DMS79 (cell line): Measurements from ENCODE around the gene TBCC.
A peak's percentile ranks its signal among the peaks of the same experiment; 100 is the strongest.

Experiments
- DNase-seq: peaks from one replicate; lab custom pipeline; 2025; lab: John Stamatoyannopoulos, UW

The TBCC gene

DNA sequence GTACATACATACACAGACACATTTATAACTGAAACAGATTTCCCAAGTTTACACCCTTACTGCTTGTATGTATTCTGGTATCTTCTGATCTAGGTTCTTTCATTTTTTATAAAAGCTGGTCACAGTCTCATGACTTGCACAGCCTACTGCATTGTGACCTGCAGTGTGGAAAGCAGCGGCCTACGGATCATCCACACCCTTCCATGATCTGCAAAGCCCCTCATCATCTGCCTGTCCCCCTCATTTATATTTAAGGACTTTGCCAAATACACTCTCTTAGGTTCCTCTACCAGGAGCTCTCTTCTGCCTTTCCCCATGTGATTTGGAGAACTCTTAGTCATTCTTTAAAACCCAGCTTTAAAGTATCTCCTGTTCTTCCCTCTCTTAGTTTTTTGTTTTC is 23.9 kb upstream of the TBCC start:
- no peak for DNase-seq

- no peak for DNase-seq
Measured at GRCh38 chr6:42769051-42769450, 23.1 kb upstream of the TBCC start.

- no peak for DNase-seq
Measured at GRCh38 chr6:42766163-42766670, 20.3 kb upstream of the TBCC start.

GRCh38 chr6:42764911-42765648 is 19.2 kb upstream of the TBCC start:
- DNase-seq, result peak; percentile 54

DNA sequence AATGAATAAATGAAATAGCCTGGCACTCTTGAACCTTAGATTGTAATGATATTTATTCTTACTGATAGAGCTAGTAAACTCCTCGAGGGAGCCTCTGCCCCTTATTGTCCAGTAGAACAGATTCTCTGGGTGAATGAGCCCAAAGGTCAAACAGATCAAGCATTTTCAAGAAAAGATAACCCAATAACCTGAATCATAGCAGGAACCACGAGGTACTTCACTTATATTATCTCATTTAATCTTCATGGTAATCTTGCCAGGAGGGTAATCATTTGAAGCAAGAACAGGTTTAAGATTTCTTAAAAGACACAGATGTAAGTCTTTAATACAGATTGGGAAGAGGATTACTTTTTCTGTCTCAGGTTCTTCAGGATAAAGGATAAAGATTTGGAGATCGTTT is 17.0 kb upstream of the TBCC start:
- no peak for DNase-seq

GRCh38 chr6:42762426-42762859 is 16.5 kb upstream of the TBCC start:
- DNase-seq, result no peak

DNA sequence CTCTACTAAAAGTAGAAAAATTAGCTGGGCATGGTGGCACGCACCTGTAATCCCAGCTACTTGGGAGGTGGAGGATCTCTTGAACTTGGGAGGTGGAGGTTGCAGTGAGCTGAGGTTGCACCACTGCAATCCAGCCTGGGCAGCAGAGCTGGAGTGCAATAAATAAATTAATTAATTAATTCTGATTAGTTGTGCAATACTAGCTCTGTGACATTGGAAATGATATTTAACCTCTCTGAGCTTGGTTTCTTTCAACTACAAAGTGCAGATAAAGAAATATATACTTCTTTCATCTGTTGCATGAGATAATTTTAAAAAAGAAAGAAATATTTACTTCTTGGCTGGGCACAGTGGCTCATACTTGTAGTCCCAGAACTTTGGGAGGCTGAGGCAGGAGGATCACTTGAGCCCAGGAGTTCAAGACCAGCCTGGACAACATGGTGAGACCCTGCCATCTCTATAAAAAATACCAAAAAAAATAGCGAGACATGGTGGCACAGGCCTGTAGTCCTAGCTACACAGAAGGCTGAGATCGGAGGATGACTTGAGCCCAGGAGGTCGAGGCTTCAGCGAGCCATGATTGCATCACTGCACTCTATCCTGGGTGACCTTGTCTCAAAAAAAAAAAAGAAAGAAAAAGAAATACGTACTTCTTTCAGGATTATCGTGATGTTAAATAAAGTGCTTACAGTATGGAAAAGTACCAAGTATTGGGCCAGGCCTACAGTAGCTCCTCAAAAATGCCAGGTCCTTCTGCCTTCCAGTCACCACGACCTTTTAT is 15.6 kb upstream of the TBCC start:
- no peak for DNase-seq

DNA sequence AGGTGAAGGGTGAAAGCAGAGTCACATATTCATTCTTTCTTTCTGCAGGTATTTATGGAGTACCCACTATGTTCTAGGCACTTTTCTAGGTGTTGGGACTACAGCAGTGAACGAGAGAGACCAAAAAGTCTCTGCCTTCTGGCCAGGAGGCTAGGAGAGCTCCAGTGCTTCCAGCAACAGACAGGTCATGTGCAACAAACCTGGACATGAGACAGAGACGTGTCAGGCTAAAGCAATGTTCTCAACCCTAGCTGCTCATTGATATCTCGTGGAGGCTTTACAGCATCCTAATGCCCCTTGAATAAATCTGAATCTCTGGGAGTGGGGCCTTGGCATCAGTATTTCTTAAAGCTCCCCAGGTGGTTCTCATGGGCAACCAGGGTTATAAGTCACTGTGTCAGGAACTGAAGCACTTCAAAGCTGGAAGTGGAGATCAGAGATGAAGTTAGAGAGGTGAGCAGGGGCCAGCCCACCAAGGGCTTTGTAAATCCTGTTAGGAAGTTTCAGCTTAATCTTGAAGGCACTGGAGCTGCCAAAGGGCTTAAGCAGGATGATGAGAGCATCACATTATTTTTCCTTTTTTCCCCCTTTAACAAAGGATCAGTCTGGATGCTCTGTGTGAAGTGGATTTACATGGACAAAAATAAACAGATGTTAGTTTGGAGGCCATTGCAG is 13.0 kb upstream of the TBCC start:
- DNase-seq, result no peak

DNA sequence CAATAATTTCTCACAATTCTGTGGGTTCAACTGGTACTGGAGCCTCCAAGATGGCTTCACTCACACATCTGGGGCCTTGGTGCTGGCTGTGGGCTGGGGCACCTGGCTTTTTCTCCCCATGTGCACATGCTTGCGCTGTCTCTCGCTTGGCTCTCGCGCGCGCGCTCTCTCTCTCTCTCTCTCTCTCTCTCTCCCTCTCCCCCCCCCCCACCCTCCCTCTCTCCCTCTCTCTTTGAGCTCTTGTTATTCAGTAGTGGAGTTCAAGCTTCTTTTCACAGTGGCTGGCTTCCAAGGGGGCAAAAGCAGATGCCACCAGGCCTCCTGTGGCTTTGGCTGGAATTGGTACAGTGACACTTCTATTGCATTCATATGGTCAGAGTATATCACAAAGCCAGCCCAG is 10.8 kb upstream of the TBCC start:
- no peak for DNase-seq

DNA sequence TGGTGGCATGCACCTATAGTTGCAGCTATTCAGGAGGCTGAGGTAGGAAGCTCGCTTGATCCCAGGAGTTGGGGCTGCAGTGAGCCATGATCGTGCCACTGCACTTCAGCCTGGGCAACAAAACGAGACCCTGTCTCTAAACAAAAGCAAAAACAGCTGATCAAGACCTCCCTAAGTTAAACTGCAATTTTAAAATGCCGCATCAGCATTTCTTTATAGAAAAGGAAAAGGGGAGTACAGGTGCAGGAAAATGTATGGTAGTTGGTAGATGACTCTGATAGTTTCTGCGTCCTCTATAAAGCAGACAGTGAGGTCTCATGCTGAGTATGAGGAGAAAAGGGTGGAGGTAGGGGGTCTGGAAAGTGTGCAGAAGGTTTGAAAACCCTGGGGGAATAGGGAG is 8.9 kb upstream of the TBCC start:
- no peak for DNase-seq

DNA sequence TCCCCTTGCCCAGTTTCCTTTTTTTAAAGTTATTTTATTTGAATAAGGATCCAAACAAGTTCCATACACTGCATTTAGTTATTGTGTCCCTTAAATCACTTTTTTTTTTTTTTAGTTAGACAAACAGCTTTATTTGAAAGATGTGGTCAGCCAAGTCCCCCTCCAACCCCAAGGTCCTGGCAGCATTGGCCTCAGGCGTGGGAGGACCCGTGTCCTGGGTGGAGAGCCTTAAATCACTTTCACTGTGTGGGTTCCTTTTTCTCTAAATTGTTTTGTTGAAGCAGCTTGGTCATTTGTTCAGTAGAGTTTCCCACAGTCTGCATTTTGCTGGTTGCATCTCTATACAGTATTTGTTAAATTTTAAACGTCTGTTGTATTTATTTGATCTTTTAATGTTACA is 5.2 kb upstream of the TBCC start:
- no peak for DNase-seq

GRCh38 chr6:42748203-42748898 is 2.4 kb upstream of the TBCC start:
- DNase-seq, result no peak

DNA sequence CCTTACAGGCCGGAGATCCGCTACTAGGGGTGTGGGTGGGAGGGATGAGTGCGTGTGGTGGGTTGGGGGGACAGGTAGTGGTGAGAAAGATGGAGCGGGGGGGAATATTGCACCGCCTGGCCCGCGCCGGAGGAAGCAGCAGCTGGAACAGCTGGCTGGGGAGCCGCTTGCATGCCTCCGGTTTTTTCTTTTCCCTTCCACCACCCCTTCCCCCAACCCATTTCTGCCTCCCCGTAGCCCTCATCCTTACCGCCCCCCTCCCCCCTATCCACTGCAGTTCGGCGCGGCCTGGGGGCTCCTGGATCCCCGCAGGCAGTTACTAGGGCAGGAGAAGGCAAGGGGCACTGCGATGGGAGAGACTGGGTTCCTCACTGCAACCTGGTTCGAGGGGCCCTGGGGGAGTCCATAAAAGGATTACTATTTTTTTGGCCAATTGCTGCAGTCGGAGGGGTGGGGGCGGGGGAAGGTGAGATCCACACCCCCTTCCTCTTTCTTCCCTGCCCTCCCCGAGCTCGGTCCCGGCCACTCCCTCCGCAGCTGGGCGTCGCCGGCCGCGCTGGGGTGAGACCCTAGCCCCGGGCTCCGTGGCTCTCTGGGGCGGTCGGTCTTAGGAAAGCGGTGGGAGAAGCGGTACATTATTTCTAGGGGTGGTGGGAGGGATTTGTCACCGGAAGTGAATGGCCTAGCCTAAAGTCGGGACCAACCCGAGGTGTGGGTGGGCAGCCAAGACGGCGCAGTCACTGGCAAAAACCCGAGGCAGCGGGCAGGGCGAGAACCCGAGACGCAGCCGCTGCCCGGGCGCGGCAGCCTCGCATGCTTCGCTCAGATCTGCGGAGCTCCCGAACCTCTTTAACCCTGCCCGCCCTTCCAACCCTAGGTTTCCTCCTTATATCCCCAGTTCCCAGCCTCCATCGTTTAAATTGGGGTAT is 824 bp upstream of the TBCC start:
- peak; percentile 81 for DNase-seq

DNA sequence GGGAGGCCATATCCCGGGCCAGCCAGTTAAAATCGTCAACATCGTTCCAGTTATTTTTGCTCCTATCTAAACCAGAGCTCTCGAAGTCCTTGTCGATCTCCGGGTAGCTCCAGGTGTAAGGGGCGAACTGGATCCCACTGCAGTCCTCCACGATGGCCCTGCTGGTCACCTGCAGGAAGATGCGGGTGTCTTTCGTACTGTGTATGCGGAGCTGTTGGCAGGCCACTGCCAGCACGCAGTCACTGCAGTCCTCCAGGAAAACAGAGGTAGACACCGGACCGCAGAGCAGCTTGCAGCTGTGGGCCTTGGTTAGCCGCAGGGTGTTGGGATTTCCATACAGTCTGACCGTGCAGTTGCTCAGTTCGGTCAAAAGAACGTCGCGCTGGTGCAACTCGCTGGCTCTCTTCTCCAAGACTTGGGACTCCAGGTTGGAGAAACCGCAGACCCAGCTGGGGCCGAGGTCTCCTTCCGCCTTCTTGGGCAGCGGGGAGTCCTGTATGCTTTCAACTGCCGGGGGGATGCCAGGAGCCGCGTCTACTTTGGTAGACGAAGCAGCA is 742 bp downstream of the TBCC start:
- no peak for DNase-seq

GRCh38 chr6:42744351-42744893 is 1.5 kb downstream of the TBCC start:
- DNase-seq, result no peak

GRCh38 chr6:42742116-42742894 is 3.6 kb downstream of the TBCC start:
- no peak for DNase-seq

GRCh38 chr6:42740725-42741124 is 5.2 kb downstream of the TBCC start:
- no peak for DNase-seq

DNA sequence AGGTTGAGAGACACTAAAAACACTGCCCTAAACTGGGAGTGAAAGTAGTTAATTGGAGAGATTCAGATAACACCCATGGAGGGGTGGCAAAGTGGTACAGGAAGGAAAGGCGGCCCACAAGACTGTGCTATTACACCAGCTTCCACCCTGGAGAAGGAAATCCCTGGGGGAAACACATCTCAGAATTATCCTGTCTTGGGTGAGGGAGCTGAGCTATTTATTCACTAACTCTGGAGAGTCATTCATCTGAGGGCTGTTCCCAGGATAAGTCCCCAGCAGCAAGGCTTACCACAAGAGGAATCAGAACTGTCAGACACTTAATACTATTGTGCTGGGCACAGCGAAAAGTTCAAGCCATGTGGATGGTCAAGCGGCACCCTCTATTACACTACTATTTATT is 9.9 kb downstream of the TBCC start:
- no peak for DNase-seq

DNA sequence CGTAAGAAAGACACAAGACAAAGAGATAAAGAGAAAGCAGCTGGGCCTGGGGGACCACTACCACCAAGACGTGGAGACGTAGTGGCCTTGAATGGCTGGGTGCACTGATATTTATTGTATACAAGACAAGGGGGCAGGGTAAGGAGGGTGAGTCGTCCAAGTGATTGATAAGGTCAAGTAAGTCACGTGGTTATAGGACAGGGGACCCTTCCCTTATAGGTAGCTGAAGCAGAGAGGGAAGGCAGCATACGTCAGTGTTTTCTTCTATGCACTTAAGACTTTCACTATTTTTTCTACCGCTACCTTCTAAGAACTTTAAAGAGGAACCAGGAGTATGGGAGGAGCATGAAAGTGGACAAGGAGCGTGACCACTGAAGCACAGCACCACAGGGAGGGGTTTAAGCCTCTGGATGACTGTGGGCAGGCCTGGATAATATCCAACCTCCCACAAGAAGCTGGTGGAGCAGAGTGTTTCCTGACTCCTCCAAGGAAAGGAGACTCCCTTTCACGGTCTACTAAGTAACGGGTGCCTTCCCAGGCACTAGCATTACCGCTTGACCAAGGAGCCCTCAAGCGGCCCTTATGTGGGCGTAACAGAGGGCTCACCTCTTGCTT is 11.9 kb downstream of the TBCC start:
- peak; percentile 48 for DNase-seq
